Neural cell (in vitro differentiated cells): Measurements from ENCODE around the gene TSPAN9.

Experiments
- CTCF ChIP-seq: fragments of 450-650 bp; IDR thresholded peaks from 2 replicates; pipeline ENCODE4 v1.5.1; 2014; ENCODE audit warnings: antibody characterized with exemption, mild to moderate bottlenecking, moderate library complexity; ENCODE audit not compliant: poor library complexity, severe bottlenecking
- MXI1 ChIP-seq: fragments of 450-650 bp; conservative IDR thresholded peaks from 2 replicates; pipeline ENCODE4 v1.6.1; 2014; ENCODE audit warnings: antibody characterized with exemption, mild to moderate bottlenecking; ENCODE audit not compliant: poor library complexity, severe bottlenecking
- TAF1 ChIP-seq: IDR thresholded peaks from 2 replicates; pipeline ENCODE4 v1.6.1; 2012; ENCODE audit warnings: low read depth
- TF ChIP-seq, protein P1 (sequence below): IDR thresholded peaks from 2 replicates; pipeline ENCODE4 v1.6.1; 2012; ENCODE audit warnings: borderline replicate concordance

DNA sequence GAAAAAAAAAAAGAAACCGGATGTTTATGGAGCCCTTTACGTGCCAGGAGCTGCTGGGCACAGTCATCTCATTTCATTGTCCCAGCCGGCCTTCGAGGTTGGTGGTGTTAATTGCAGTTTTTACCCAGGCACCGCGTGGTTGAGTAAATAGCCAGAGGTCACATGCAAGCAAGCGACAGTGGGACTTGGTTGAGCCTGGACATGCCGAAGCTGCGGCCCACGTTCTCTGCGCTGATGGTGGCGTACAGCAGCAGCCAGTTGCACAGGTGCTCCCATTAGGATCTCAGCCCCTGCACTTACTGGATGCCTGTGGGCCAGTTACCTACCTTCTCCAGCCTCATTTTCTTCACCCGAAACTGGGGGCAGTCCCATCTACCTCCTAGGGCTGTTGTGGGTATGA, 54.0 kb downstream of the TSPAN9 start:
- TF ChIP-seq, protein P1, sequence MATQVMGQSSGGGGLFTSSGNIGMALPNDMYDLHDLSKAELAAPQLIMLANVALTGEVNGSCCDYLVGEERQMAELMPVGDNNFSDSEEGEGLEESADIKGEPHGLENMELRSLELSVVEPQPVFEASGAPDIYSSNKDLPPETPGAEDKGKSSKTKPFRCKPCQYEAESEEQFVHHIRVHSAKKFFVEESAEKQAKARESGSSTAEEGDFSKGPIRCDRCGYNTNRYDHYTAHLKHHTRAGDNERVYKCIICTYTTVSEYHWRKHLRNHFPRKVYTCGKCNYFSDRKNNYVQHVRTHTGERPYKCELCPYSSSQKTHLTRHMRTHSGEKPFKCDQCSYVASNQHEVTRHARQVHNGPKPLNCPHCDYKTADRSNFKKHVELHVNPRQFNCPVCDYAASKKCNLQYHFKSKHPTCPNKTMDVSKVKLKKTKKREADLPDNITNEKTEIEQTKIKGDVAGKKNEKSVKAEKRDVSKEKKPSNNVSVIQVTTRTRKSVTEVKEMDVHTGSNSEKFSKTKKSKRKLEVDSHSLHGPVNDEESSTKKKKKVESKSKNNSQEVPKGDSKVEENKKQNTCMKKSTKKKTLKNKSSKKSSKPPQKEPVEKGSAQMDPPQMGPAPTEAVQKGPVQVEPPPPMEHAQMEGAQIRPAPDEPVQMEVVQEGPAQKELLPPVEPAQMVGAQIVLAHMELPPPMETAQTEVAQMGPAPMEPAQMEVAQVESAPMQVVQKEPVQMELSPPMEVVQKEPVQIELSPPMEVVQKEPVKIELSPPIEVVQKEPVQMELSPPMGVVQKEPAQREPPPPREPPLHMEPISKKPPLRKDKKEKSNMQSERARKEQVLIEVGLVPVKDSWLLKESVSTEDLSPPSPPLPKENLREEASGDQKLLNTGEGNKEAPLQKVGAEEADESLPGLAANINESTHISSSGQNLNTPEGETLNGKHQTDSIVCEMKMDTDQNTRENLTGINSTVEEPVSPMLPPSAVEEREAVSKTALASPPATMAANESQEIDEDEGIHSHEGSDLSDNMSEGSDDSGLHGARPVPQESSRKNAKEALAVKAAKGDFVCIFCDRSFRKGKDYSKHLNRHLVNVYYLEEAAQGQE: no peak
- TF ChIP-seq TAF1: no peak
- TF ChIP-seq MXI1: no peak
- TF ChIP-seq CTCF: no peak
